Measurements from ENCODE around the gene SRSF5. TPM values are rescaled to one million over a fixed set of nuclear protein-coding genes. Genes with fewer than 3 reads are reported as not detected.

Gene SRSF5
- total and polyA plus RNA-seq, 2 of the 13 experiments (the other 11 are each of a cell fraction or from before 2014, with no cell fraction given) = 189 to 277 TPM

DNA sequence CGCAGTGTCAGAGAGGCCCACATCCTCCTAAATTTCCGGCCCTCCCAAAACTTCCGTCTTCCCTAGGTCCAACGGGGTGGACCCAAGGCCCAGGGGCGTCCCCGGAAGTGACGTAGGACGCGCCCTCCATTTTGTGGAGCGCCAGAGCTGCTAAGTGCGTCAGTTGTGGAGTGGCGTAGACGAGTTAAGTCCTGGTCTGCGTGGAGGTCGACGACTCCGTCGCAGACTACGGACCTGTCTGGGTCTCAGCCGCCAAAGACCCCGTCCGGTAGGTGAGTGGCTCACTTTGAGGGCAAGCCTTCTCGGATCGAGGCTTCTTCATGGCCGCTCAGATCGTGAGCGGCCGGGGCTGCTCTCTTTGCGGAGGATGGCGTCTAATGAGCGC, at the start of gene SRSF5 (continued):
- TF ChIP-seq ZGPAT (CRISPR knock-in tag; IDR thresholded peaks at IDR 0.05) (peak; percentile 74), POGZ (CRISPR knock-in tag; IDR thresholded peaks at IDR 0.05) (peak; percentile 90), JARID2 (CRISPR knock-in tag; IDR thresholded peaks at IDR 0.05; ENCODE audit: insufficient replicate concordance) (peak; percentile 22), THYN1 (CRISPR knock-in tag; IDR thresholded peaks at IDR 0.05; ENCODE audit: borderline replicate concordance, low read depth) (no peak), GATA4 (IDR thresholded peaks at IDR 0.05; ENCODE audit: borderline replicate concordance, low read depth) (no peak), RFX5 (IDR thresholded peaks at IDR 0.05; ENCODE audit: low read depth, low read length) (peak; percentile 47; the same call in 1 of the 2 replicates), EED (CRISPR knock-in tag; IDR thresholded peaks at IDR 0.05) (peak; percentile 50; the same call in 1 of the 2 replicates), ATF7 (IDR thresholded peaks at IDR 0.05) (no peak), ATF7 (CRISPR knock-in tag; IDR thresholded peaks at IDR 0.05) (peak; percentile 44; the same call in 1 of the 2 replicates), DRAP1 (CRISPR knock-in tag; IDR thresholded peaks at IDR 0.05) (peak; percentile 98), KAT8 (CRISPR knock-in tag; IDR thresholded peaks at IDR 0.05) (peak; percentile 98), ZNF724P (CRISPR knock-in tag; IDR thresholded peaks at IDR 0.05; ENCODE audit: borderline replicate concordance) (0 out of 2 replicates have a peak, but pooled peaks have one; percentile 76), ZNF629 (CRISPR knock-in tag; conservative IDR thresholded peaks at IDR 0.05) (peak; percentile 25; the same call in 1 of the 2 replicates), NFIC (IDR thresholded peaks at IDR 0.05; ENCODE audit: low read length) (no peak), CAMTA2 (CRISPR knock-in tag; IDR thresholded peaks at IDR 0.05; ENCODE audit: borderline replicate concordance) (peak; percentile 90; the same call in 1 of the 2 replicates), ZNF878 (CRISPR knock-in tag; IDR thresholded peaks at IDR 0.05) (peak; percentile 86; the same call in 1 of the 2 replicates), ZNF296 (CRISPR knock-in tag; conservative IDR thresholded peaks at IDR 0.05) (no peak), TFDP1 (CRISPR knock-in tag; IDR thresholded peaks at IDR 0.05; ENCODE audit: borderline replicate concordance) (peak; percentile 45; the same call in 1 of the 2 replicates)
- TF ChIP-seq, protein P1, sequence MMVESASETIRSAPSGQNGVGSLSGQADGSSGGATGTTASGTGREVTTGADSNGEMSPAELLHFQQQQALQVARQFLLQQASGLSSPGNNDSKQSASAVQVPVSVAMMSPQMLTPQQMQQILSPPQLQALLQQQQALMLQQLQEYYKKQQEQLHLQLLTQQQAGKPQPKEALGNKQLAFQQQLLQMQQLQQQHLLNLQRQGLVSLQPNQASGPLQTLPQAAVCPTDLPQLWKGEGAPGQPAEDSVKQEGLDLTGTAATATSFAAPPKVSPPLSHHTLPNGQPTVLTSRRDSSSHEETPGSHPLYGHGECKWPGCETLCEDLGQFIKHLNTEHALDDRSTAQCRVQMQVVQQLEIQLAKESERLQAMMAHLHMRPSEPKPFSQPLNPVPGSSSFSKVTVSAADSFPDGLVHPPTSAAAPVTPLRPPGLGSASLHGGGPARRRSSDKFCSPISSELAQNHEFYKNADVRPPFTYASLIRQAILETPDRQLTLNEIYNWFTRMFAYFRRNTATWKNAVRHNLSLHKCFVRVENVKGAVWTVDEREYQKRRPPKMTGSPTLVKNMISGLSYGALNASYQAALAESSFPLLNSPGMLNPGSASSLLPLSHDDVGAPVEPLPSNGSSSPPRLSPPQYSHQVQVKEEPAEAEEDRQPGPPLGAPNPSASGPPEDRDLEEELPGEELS (CRISPR knock-in tag; IDR thresholded peaks at IDR 0.05) = peak; percentile 84
- TF ChIP-seq, protein P2, sequence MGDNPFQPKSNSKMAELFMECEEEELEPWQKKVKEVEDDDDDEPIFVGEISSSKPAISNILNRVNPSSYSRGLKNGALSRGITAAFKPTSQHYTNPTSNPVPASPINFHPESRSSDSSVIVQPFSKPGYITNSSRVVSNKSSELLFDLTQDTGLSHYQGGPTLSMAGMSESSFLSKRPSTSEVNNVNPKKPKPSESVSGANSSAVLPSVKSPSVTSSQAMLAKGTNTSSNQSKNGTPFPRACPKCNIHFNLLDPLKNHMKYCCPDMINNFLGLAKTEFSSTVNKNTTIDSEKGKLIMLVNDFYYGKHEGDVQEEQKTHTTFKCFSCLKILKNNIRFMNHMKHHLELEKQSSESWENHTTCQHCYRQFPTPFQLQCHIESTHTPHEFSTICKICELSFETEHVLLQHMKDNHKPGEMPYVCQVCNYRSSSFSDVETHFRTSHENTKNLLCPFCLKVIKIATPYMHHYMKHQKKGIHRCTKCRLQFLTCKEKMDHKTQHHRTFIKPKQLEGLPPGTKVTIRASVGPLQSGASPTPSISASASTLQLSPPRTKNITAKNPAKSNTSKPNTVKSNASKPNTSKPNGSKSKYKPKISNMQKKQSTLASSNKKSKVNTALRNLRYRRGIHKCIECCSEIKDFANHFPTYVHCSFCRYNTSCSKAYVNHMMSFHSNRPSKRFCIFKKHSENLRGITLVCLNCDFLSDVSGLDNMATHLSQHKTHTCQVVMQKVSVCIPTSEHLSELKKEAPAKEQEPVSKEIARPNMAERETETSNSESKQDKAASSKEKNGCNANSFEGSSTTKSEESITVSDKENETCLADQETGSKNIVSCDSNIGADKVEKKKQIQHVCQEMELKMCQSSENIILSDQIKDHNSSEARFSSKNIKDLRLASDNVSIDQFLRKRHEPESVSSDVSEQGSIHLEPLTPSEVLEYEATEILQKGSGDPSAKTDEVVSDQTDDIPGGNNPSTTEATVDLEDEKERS (CRISPR knock-in tag; IDR thresholded peaks at IDR 0.05) = peak; percentile 94
- TF ChIP-seq, protein P3, sequence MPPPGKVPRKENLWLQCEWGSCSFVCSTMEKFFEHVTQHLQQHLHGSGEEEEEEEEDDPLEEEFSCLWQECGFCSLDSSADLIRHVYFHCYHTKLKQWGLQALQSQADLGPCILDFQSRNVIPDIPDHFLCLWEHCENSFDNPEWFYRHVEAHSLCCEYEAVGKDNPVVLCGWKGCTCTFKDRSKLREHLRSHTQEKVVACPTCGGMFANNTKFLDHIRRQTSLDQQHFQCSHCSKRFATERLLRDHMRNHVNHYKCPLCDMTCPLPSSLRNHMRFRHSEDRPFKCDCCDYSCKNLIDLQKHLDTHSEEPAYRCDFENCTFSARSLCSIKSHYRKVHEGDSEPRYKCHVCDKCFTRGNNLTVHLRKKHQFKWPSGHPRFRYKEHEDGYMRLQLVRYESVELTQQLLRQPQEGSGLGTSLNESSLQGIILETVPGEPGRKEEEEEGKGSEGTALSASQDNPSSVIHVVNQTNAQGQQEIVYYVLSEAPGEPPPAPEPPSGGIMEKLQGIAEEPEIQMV (CRISPR knock-in tag; IDR thresholded peaks at IDR 0.05; ENCODE audit: low read depth) = peak; percentile 71; the same call in 1 of the 2 replicates

Data from HepG2 (cell line).